22Rv1 (cell line): ENCODE data around the gene PPDPF.

ENCODE experiments used
- H3K27ac ChIP-seq: fragments of 450-650 bp; 2 replicates; pipeline ENCODE4 v1.5.1; 2017
- ZFX ChIP-seq: fragments of 450-650 bp; IDR thresholded peaks from 2 replicates; pipeline ENCODE4 v1.6.1; 2017; ENCODE audit warnings: antibody characterized with exemption, borderline replicate concordance
- TF ChIP-seq, protein P1 (sequence below): fragments of 450-650 bp; IDR thresholded peaks from 2 replicates; pipeline ENCODE4 v1.5.1; 2017; ENCODE audit warnings: mild to moderate bottlenecking

PPDPF gene

DNA sequence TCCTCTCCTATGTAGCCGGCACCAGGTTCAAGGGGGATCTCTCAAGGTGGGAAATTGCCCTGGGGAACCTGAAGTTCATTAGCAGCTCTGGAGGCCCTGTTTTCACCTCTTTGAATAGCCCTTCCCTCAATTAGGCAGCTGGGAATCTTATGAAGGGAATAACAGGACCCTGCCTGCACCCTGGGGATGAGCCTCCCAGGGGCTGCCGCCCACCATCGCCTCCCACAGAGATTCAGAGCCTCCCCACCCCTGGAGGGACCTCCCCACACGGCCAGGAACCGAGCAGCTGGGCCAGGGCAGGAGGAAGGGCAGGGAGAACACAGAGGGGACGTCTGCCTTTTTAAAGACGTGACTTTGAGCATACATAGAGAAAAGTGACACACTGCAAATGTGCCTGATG is 17.0 kb upstream of the PPDPF start:
- no peak overlapping the region for H3K27ac ChIP-seq
- TF ChIP-seq, protein P1, sequence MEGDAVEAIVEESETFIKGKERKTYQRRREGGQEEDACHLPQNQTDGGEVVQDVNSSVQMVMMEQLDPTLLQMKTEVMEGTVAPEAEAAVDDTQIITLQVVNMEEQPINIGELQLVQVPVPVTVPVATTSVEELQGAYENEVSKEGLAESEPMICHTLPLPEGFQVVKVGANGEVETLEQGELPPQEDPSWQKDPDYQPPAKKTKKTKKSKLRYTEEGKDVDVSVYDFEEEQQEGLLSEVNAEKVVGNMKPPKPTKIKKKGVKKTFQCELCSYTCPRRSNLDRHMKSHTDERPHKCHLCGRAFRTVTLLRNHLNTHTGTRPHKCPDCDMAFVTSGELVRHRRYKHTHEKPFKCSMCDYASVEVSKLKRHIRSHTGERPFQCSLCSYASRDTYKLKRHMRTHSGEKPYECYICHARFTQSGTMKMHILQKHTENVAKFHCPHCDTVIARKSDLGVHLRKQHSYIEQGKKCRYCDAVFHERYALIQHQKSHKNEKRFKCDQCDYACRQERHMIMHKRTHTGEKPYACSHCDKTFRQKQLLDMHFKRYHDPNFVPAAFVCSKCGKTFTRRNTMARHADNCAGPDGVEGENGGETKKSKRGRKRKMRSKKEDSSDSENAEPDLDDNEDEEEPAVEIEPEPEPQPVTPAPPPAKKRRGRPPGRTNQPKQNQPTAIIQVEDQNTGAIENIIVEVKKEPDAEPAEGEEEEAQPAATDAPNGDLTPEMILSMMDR: no peak
- TF ChIP-seq ZFX: no peak

DNA sequence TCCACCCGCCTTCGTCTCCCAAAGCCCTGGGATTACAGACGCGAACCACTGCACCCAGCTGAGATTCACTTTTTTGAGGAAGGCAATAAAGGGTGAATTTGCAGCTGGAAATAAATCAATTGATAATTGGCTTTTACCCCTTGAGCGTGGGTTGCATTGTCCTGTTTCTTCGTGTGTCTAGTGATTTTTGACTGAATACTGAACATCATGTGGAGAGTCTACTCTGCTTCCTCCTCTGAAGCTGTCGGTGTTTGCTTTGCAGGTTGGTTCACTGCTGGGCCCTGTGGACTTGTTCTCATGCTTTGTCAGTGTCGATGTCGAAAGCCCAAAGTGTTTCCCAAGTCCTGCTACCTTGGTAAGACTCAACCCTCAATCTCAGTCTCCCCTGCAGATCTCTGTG is 15.9 kb upstream of the PPDPF start:
- H3K27ac ChIP-seq: no peak overlapping the region
- TF ChIP-seq ZFX: no peak
- TF ChIP-seq, protein P1: no peak

DNA sequence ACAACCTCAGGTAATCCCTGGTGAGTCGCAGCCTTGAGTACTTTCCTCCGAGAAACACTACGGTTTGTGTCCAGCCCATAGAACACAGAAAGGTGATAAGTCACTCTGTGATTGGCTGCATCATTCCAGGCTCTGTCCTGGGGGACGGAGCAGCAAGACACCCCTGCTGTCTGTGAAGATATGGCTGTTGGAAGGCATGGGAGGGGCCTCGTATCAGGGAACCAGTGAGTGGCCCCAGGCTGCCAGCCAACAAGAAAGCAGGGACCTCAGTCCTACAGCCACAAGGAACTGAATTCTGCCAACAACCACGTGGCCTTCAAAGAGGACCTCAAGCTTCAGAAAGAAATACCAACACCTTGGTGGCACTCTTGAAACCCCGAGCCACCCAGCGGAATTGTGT is 15.3 kb upstream of the PPDPF start:
- TF ChIP-seq ZFX: no peak
- TF ChIP-seq, protein P1: no peak

DNA sequence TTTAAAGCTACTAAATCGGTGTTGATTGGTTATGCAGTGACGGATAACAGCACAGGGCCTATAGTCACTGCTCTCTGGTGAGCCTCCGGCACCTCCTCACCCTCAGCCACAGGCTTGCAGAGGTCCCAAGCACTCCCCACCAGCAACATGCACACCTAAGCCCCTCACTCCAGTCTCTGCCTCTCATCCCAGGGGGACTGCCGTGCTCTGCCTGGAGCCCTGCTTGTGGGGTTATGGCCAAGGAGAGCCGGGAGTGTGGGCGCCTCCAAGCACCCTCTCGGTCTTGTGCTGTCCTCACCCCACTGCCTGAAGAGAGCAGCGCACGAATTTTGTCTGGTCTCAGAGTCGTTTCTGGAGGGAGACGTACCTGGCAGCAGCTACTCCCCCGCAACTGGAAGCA is 14.8 kb upstream of the PPDPF start:
- TF ChIP-seq, protein P1: no peak
- H3K27ac ChIP-seq: no peak overlapping the region

More for the DNA sequence above, 15.3 kb upstream of the PPDPF start:
- H3K27ac ChIP-seq: no peak overlapping the region

DNA sequence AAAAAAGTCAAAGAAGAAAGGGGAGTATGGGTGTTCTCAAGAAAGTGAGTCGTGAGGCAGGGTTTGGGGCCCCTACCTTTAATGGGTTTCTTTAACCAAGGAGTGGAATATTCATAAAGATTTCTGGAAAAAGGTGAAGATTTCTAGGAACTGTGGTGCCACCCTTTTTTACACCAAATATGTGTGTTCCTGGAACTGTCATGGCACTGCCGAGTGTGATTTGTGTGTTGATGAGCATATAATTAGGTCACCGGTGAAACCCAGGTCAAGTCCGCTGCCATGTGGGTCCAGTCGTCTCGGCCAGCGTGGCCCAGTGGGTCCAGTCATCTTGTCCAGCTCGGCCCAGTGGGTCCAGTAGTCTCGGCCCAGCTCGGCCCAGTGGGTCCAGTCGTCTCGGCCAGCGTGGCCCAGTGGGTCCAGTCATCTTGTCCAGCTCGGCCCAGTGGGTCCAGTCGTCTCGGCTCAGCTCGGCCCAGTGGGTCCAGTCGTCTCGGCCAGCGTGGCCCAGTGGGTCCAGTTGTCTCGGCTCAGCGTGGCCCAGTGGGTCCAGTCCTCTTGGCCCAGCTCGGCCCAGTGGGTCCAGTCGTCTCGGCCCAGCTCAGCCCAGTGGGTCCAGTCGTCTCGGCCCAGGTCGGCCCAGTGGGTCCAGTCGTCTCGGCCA is 13.4 kb upstream of the PPDPF start:
- TF ChIP-seq, protein P1: no peak
- TF ChIP-seq ZFX: no peak
- H3K27ac ChIP-seq: no peak overlapping the region

DNA sequence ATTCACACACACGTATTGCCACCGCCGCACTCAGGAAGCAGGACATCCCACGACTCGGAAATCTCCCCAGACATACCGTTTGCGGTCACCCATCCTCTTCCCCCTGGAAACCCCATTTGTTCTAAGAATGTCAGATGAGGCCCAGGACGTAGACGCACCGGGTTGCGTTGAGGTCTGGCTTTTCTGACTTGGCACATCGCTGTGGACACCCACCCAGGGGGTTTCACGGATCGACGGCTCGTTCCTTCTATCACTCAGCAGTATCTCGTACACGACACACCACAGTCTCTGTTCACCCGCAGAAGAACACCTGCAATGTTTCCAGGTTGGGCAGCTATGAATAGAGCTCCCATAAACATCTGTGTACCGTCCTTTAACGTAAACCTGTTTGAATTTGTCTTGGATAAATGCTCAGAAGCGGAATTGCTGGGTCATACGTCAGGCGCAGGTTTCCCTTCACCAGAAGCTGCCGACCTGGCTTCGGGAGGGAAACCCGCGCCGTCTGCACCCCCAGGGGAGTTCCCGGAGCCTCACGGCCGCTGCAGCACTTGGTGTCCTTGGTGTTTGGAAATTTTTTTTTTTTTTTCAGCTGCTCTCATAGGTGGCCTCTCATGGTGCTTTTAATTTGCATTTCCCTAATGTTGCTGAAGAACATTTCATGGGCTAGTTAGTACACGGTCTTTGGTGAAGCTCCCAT is 12.3 kb upstream of the PPDPF start:
- TF ChIP-seq ZFX: no peak
- TF ChIP-seq, protein P1: no peak
- no peak overlapping the region for H3K27ac ChIP-seq

DNA sequence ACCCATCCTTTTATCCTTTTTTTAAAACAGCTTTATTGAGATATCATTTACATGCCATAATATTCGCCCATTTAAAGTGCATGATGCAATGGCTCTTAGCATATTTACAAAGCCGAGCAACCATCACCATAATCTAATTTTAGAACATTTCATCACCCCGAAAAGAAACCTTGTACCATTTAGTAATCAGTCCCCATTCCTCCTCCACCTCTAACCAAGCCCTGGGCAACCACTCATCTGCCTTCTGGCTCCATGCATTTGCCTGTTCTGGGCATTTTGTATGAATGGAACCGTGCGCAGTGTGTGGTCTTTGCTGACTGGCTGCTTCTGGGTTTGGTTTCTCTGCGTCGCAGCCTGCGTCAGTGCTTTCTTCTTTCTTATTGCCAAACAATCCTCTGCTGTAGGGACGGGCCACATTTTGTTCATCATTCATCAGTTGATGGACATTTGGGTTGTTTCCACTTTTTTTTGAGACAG is 11.4 kb upstream of the PPDPF start:
- TF ChIP-seq ZFX: no peak
- TF ChIP-seq, protein P1: no peak
- no peak overlapping the region for H3K27ac ChIP-seq
